NCI-H146 treated with DMSO at 0.1 percent for 48 hours (cell line): Measurements from ENCODE around the gene WDFY1.

Source experiments
- DNase-seq: peaks from one replicate; lab custom pipeline; 2025; ENCODE audit not compliant: unreplicated experiment; lab: John Stamatoyannopoulos, UW

Gene WDFY1

DNA sequence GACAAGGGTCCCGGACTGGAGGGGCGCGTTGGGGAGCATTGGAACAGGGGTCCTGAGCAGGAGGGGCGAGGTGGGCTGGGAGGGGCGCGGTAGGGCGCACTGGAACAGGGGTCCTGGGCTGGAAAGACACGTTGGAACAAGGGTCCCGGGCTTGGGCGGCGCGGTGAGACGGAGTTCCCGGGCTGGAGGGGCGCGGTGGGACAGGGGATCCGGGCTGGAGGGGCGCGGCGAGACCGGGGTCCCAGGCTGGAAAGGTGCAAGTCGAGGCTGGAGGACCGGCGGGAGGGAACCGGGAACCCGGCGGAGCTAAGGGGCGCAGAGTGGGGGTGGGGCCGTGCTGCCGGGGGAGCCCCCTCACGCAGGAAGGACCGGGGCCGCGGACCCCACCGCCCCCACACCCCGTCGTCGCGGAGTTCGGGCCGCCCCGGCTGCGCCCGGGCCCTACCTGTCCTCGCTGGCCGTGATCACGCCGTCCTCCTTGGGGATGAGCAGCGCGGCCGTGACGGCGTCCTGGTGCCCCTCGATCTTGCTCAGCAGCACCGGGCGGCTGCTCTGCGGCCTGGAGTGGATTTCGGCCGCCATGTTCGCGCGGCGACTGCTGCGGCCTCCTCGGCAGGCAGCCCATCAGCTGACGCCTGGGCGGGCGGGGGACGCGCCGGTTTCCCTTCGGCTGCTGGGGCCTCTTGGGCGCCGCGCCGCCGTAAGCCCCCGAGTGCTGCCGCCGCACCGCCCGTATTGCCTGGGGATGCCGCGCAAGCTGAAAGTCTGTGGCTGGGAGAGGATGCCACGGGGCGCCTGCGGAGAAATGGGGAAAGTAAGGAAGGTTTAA, at the start of gene WDFY1:
Gene WDFY1, minus strand, starts transcription at position 633 of the 829 bp plus-strand sequence. Its CDS starts 51 bp downstream, at position 582.
- peak; percentile 45 for DNase-seq

DNA sequence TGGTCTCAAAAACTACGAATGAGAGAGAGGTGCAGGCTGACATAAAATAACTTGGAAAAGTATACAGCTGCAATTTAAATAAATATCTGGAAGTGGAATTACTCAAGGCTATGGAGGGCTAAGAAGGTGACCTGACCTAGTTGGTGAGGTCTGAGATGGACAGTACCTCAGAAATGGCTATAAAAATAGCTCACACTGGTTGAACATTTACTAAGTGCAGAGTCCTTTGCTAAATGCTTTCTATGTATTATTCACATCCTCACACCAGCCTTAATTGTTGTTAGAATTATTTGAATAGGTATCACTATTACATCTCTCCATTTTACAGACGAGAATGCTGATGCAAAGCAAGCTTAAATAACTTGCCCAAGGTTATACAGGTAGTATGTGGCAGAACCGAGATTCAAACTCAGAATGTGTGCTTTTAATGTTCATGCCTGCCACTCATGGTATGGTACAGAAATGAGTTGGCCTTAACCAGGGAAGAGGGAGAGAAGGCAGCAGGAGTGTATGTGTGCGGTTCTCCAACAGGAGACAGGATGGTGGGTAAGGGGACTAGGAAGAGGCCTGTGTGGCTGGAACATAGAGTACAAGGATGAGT, 49.5 kb upstream of the WDFY1 start:
- DNase-seq = no peak

GRCh38 chr2:223993634-223994232, 48.6 kb upstream of the WDFY1 start:
- peak; percentile 16 for DNase-seq

DNA sequence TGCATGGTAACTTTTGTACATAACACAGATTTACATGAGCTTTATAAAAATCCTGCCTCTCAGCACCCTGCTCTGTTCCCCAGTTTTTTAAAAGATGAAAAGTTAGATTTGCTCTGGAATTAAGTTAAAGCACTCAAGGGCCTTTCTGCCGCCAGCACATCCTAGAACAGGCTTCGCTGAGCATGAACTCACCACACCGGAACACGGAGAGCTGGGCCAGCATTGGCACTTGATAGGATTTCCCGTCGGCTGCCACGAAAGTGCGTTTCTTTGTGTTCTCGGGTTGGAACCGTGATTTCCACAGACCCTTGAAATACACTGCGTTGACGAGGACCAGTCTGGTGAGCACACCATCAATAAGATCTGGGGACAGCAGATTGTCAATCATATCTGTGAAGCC, 46.5 kb upstream of the WDFY1 start:
- no peak for DNase-seq

DNA sequence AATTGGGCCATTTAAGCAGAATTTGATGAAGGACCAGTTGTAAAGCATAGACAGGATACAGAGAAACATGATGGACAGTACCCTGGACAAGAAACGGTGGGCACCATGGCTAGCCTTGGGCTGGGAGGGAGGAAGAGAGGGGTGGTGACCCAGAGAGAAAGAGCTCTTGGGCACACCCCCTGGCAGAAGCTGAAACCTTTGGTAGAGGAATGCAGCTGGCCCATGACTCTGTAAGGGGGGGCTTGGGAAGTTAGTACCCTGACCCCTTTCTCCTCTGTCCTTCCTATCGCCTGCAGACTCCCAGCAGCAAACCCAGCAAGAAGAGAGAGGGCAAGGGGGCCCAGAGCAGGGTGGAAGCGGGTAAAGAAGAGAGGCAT, 44.7 kb upstream of the WDFY1 start:
- no peak for DNase-seq

- no peak for DNase-seq
Measured at GRCh38 chr2:223989206-223989855, 44.2 kb upstream of the WDFY1 start.

DNA sequence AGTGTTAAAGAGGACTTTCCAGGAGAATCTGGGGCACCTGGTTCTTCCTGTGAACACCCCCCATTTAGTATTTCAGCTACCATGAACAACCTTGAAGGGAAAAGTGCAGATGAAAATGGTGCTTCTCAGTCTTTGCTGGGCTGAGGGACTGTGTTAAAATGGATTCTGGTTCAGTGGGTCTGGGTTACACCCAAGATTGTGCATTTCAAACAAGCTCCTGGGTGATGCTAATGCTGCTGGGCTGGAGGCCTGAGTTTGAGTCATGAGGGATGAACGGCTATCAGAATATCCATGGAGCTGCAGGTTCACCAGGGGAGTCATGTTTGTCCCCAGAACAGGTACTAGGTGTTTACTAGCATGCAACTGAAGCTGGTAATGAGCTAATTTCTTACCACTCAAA, 36.1 kb upstream of the WDFY1 start:
- no peak for DNase-seq

GRCh38 chr2:223980803-223981202, 35.7 kb upstream of the WDFY1 start:
- no peak for DNase-seq

DNA sequence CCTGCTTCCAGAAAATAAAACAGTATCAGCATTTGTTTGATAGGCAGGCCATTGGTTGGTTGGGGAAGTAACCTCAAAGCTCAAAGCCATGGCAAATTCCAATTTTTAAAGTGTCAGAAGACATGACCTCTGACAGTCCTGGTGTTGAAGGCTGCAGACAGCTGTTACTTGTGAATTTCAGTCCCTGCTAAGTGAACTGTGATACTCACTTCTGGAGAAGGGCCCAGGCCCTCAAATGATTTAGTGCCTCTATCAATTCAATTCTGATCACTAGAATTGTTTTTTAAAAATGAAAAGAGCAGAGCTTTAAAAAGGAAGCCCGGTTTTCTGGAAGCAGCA, 35.2 kb upstream of the WDFY1 start:
- DNase-seq = no peak

- no peak for DNase-seq
Measured at GRCh38 chr2:223979730-223980396, 34.7 kb upstream of the WDFY1 start.

DNA sequence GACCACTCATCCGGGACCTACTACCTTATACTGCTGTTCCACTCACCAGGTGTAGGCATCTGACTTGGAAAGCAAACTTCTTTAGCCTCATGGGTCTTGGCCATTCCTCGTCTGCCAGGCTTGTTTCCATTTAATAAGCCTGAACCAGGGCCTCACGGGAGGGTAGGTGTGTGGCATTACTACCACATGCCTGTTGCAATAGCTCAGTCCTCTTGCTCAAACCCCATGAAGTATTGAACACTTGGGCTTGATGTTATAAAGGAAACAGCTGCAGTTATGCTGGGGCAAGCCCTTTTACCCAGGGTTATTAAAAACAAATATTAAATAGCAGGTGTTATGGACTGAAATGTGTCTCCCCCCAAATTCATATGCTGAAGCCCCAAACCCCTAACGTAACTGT, 33.3 kb upstream of the WDFY1 start:
- no peak for DNase-seq

DNA sequence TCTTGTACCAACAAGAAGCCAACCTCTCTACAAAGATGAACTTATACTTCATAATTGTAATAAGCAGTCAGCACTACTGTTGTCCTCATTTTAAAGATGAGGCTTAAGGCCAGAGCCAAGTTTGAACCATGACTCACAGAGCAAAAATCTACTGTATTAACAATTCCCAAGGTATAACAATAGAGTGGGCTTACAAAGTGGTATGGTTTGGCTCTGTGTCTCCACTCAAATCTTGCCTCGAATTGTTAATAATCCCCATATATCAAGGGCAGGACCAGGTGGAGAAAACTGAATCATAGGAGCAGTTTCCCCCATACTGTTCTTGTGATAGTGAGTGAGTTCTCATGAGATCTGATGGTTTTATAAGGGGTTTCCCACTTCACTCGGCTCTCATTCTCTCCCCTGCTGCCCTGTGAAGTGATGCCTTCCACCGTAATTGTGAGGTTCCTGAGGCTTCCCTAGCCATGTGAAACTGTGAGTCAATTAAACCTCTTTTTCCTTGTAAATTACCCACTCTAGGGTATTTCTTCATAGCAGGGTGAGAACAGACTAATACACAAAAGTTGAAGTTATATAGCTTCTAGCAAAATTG, 31.6 kb upstream of the WDFY1 start:
- DNase-seq = no peak

DNA sequence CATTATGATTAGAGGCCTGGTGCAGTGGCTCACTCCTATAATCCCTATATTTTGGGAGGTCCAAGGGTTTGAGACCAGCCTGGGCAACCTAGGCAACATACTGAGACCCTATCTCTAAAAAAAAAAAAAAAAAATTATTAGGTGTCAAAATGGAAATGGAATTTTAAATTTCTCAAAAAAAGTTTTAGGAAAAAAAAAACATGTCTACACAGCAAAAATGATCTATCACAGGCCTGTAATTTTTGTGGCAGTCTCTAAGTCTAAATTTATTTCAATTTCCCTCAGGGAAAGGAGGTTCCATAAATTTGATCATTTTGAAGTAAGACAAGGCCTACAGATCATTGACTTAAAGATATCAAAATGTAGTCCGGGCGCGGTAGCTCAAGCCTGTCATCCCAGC, 28.5 kb upstream of the WDFY1 start:
- no peak for DNase-seq

DNA sequence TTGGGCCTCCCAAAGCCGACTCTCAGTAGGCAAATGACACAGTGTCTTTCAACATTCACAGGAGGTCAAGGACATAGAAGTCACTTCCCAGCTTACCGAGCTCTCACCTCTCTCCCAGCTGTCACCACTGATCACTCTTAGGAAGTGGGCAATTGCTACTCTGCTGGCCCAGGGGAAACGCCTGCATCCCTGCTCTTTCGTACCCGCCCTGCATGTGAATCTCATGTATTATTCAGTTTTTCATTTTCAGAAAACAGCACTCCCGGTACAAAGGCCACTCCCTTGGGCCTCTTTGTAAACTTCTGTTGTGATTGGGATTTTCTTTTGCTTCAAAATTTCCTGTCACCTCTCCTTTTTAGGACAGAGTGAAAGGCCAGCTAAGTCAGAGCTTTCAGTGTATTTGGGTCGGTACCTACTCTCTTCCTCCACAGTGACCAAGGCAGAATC, 27.5 kb upstream of the WDFY1 start:
- DNase-seq = no peak

- DNase-seq = no peak
Measured at GRCh38 chr2:223971731-223972130, 26.6 kb upstream of the WDFY1 start.

DNA sequence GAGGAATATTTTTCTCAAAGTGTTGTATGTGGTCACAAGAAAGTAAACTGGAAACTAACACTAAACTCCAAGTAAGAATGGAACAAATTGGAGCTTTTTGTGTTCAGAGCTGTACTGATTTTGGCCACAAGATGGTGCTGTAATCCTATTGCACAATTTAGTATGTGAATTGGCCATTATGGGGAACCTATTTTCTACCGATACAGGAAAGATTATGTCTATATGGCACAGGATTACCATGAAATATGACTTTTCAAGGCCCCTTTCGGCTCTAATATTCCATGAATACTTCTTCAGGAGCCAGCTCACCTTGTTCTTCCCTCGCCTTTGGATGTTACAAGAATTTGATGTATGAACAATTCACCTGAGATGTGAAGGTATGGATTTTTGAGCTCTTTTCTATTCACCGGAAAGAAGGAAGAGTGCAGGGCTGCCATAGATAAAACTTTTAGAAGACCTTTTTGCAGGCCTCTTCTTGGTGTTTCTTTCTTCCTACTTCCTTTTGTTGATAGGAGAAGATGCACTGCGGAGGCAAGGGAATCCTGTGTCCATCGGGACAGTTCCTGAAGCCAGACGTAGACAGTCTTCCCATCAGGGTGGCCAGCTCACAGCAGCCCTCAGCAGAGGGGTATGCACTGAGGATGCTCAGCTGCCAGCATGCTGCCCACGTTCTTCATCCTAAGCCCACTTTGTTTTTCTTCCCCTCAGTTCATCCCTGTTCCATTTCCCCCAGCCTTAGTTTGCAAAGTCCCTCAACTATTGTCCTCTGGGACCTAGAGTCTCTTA, 25.4 kb upstream of the WDFY1 start:
- no peak for DNase-seq

- DNase-seq = no peak
Measured at GRCh38 chr2:223969856-223970255, 24.7 kb upstream of the WDFY1 start.

DNA sequence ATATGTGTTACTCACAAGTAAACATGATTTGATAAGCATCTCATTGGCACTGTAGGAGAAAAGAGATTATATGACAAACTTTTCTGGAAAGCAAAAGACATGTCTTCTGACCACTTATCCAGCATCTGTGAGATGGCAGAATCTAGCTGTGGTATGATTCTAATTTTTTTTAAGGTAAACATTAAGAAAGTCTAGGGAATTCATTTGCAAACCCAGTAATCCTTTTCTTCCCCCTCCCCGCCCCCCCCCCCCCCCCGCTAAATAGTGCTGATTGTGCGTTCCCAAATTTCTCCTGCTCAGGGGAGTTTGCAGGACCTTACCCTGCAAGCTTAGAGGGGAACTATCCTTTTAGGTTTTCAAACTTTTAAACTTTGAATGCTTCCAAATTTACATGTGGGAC, 24.2 kb upstream of the WDFY1 start:
- no peak for DNase-seq

GRCh38 chr2:223967981-223968380, 22.8 kb upstream of the WDFY1 start:
- no peak for DNase-seq

DNA sequence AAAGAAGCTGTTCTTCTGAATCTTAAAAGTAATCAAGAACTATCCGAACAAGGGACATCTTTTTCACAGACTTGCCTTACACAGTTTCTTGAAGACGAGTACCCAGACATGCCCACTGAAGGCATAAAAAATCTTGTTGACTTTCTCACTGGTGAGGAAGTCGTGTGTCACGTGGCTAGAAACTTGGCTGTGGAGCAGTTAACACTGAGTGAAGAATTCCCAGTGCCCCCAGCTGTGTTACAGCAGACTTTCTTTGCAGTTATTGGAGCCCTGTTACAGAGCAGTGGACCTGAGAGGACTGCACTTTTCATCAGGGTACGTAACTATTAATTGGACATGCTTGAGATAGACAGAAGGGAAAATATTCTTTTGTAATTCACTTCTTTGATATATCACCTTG, 14.6 kb upstream of the WDFY1 start:
- DNase-seq = no peak
